Measurements from ENCODE around the gene NEU3.

The NEU3 gene

GRCh38 chr11:75059299-75059698, 70.6 kb downstream of the NEU3 start:
- peaks cover 29% of the 10 kb centered on the region for H3K27me3 ChIP-seq (ENCODE audit: insufficient read depth, low read length)
- peaks cover 6% of the 10 kb centered on the region for H3K4me1 ChIP-seq (ENCODE audit: control insufficient read depth, insufficient read depth, low read length, unreplicated experiment)
- H3K79me2 ChIP-seq (ENCODE audit: control insufficient read depth, insufficient read depth, low read length, unreplicated experiment), result no peaks in the 10 kb centered on the region
- H3K36me3 ChIP-seq (ENCODE audit: insufficient read depth, low read length), result no peaks in the 10 kb centered on the region
- H3K4me3 ChIP-seq (ENCODE audit: low read depth, low read length), result no peak overlapping the region
- H3K27ac ChIP-seq (ENCODE audit: low read depth, low read length), result no peak overlapping the region
- H2AFZ ChIP-seq (ENCODE audit: low read length, unreplicated experiment), result no peak overlapping the region

DNA sequence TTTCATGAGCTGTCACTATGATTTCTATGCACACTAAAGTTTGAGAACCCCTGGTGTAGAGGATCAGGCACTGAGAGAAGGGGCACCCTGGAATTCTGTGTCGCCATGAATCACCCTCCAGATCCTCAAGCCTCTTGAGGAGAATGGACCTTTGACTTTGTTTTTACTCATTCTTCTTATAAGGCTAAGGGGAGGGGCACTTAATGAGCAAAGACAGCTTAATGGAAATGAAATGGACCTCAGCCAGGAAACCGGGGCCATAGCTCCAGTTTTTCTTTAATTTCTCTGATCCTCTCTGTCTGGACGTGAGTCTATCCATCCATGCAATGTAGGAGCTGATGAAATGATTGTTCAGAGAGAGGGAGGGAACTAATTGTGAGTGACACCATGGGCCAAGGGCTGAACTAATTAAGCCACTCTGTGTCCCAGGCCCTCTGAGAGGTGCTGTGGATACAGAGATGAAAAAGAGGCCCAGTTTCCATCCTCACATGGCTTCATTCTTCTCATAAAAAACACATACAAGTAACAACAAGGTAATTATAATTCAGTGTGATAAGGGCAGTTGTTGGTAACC, 75.1 kb downstream of the NEU3 start:
- no peak overlapping the region for H2AFZ ChIP-seq (ENCODE audit: low read length, unreplicated experiment)
- peaks cover 36% of the 10 kb centered on the region for H3K27me3 ChIP-seq (ENCODE audit: insufficient read depth, low read length)
- H3K79me2 ChIP-seq (ENCODE audit: control insufficient read depth, insufficient read depth, low read length, unreplicated experiment), result no peaks in the 10 kb centered on the region
- H3K4me1 ChIP-seq (ENCODE audit: control insufficient read depth, insufficient read depth, low read length, unreplicated experiment), result peaks cover 12% of the 10 kb centered on the region
- no peaks in the 10 kb centered on the region for H3K36me3 ChIP-seq (ENCODE audit: insufficient read depth, low read length)
- H3K27ac ChIP-seq (ENCODE audit: low read depth, low read length), result no peak overlapping the region
- no peak overlapping the region for H3K4me3 ChIP-seq (ENCODE audit: low read depth, low read length)

GRCh38 chr11:75066061-75066460, 77.3 kb downstream of the NEU3 start:
- H3K79me2 ChIP-seq (ENCODE audit: control insufficient read depth, insufficient read depth, low read length, unreplicated experiment), result no peaks in the 10 kb centered on the region
- H2AFZ ChIP-seq (ENCODE audit: low read length, unreplicated experiment), result no peak overlapping the region
- peaks cover 51% of the 10 kb centered on the region for H3K27me3 ChIP-seq (ENCODE audit: insufficient read depth, low read length)
- H3K36me3 ChIP-seq (ENCODE audit: insufficient read depth, low read length), result no peaks in the 10 kb centered on the region
- no peak overlapping the region for H3K4me3 ChIP-seq (ENCODE audit: low read depth, low read length)
- no peak overlapping the region for H3K27ac ChIP-seq (ENCODE audit: low read depth, low read length)
- peaks cover 12% of the 10 kb centered on the region for H3K4me1 ChIP-seq (ENCODE audit: control insufficient read depth, insufficient read depth, low read length, unreplicated experiment)

Data from ACC112 (cell line).